ENCODE results near the gene ZBTB47.

Gene ZBTB47

DNA sequence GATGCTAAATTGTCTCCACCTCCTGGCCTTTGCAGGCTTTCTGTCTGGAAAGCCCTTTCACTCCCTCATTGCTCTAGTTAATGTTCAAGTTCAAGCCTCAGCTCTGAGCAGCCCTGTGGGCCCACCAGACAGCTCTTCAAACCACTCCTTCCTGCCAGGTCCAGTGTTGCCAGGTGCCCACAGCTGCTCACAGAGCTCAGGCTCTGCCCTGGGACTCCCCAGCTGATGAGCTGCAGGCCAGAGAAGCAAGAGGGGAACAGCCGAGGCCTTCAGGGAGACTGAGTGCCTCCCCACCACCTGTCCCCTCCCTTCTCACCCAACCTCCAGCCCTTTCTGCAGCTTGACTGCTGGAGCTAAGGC, 1.3 kb upstream of the ZBTB47 start:
- TF ChIP-seq, protein P1, sequence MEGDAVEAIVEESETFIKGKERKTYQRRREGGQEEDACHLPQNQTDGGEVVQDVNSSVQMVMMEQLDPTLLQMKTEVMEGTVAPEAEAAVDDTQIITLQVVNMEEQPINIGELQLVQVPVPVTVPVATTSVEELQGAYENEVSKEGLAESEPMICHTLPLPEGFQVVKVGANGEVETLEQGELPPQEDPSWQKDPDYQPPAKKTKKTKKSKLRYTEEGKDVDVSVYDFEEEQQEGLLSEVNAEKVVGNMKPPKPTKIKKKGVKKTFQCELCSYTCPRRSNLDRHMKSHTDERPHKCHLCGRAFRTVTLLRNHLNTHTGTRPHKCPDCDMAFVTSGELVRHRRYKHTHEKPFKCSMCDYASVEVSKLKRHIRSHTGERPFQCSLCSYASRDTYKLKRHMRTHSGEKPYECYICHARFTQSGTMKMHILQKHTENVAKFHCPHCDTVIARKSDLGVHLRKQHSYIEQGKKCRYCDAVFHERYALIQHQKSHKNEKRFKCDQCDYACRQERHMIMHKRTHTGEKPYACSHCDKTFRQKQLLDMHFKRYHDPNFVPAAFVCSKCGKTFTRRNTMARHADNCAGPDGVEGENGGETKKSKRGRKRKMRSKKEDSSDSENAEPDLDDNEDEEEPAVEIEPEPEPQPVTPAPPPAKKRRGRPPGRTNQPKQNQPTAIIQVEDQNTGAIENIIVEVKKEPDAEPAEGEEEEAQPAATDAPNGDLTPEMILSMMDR (IDR thresholded peaks at IDR 0.05; ENCODE audit: low read depth, low read length), result no peak
- TF ChIP-seq EZH2phosphoT487 (IDR thresholded peaks at IDR 0.05; ENCODE audit: low read depth), result no peak
- H3K9me3 ChIP-seq (ENCODE audit: insufficient read depth, low read length), result no peaks in the 10 kb centered on the region
- no peak overlapping the region for H3K9ac ChIP-seq (ENCODE audit: low read length)
- peaks cover 26% of the 10 kb centered on the region for H3K4me1 ChIP-seq (ENCODE audit: low read length)
- no peaks in the 10 kb centered on the region for H3K79me2 ChIP-seq (ENCODE audit: low read length)
- peak overlapping the region; percentile 20; the same call in 1 of the 2 replicates for H2AFZ ChIP-seq (ENCODE audit: low read depth, low read length)
- peak overlapping the region; percentile 95; the same call in 1 of the 2 replicates for H3K4me3 ChIP-seq (ENCODE audit: low read length)
- peak overlapping the region; percentile 86 for H3K4me2 ChIP-seq (ENCODE audit: low read length)
- no peaks in the 10 kb centered on the region for H4K20me1 ChIP-seq (ENCODE audit: insufficient read depth, low read length)
- H3K27ac ChIP-seq (ENCODE audit: low read length), result peak overlapping the region; percentile 10; the same call in 1 of the 2 replicates
- peaks cover 8% of the 10 kb centered on the region for H3K36me3 ChIP-seq (replicated peaks; ENCODE audit: low read depth, low read length)
- no peaks in the 10 kb centered on the region for H3K27me3 ChIP-seq (ENCODE audit: low read depth, low read length)

DNA sequence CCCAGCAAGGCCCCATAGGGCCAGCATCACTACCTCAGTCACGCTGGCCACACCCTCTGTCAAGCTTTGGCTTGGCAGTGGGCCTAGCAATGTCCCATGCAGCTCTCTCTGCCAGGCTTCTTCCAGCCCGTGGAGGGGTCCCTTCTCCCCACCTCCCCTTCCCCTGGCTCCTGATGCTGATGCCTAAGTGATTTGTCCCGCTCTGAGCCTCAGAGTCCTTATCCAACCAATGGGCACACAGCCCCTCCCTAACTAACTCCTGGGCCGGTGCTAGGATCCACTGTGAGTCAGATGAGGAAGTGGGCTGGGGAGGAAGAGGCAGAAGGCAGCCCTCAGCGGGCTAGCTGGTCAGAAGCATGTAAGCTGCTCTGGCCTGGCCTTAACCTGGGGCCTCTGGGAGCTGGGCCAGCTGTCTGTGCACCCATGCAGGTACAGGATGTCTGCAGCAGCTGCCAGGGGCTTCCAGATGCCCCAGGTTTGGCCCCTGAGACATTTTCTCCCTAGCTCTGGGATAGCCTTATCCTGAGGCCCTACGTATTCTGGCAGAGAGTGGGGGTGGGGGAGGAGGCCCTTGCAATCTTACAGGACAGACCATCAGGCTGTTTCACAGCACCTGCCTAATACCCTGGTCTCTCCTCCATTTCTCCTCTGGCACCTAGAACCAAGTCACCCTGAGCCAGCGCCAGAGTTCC, 740 bp upstream of the ZBTB47 start:
- Histone ChIP-seq H3K9me3 (ENCODE audit: insufficient read depth, low read length) (no peaks in the 10 kb centered on the region), H3K9ac (ENCODE audit: low read length) (peak overlapping the region; percentile 92; the same call in 1 of the 2 replicates), H3K4me3 (ENCODE audit: low read length) (peak overlapping the region; percentile 95), H3K27me3 (ENCODE audit: low read depth, low read length) (no peaks in the 10 kb centered on the region), H3K36me3 (replicated peaks; ENCODE audit: low read depth, low read length) (peaks cover 6% of the 10 kb centered on the region), H3K4me2 (ENCODE audit: low read length) (peak overlapping the region; percentile 86), H3K4me1 (ENCODE audit: low read length) (peaks cover 26% of the 10 kb centered on the region), H3K27ac (ENCODE audit: low read length) (peak overlapping the region; percentile 14), H3K79me2 (ENCODE audit: low read length) (no peaks in the 10 kb centered on the region), H4K20me1 (ENCODE audit: insufficient read depth, low read length) (no peaks in the 10 kb centered on the region), H2AFZ (ENCODE audit: low read depth, low read length) (peak overlapping the region; percentile 20; the same call in 1 of the 2 replicates)
- TF ChIP-seq, protein P1 (IDR thresholded peaks at IDR 0.05; ENCODE audit: low read depth, low read length), result no peak
- no peak for TF ChIP-seq EZH2phosphoT487 (IDR thresholded peaks at IDR 0.05; ENCODE audit: low read depth)

DNA sequence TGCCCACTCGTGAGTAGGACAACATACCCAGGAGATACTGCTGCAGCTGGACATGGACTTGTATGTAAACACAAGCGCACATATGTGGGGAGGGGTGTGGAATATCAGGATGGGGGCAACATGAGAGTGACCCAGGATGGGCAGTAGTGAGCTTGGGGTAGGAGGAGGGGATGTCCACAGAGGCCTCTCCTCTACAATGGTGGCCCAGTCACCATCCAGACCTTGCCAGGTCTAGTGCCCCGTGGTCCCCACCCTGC, 266 bp upstream of the ZBTB47 start:
- Histone ChIP-seq H3K4me2 (ENCODE audit: low read length) (peak overlapping the region; percentile 86), H3K27me3 (ENCODE audit: low read depth, low read length) (no peaks in the 10 kb centered on the region), H3K9me3 (ENCODE audit: insufficient read depth, low read length) (no peaks in the 10 kb centered on the region), H3K4me1 (ENCODE audit: low read length) (peaks cover 26% of the 10 kb centered on the region), H3K36me3 (replicated peaks; ENCODE audit: low read depth, low read length) (peaks cover 4% of the 10 kb centered on the region), H2AFZ (ENCODE audit: low read depth, low read length) (no peak overlapping the region), H3K9ac (ENCODE audit: low read length) (peak overlapping the region; percentile 92), H4K20me1 (ENCODE audit: insufficient read depth, low read length) (no peaks in the 10 kb centered on the region), H3K4me3 (ENCODE audit: low read length) (peak overlapping the region; percentile 95), H3K79me2 (ENCODE audit: low read length) (no peaks in the 10 kb centered on the region), H3K27ac (ENCODE audit: low read length) (no peak overlapping the region)
- TF ChIP-seq, protein P1 (IDR thresholded peaks at IDR 0.05; ENCODE audit: low read depth, low read length), result no peak
- TF ChIP-seq EZH2phosphoT487 (IDR thresholded peaks at IDR 0.05; ENCODE audit: low read depth), result no peak

DNA sequence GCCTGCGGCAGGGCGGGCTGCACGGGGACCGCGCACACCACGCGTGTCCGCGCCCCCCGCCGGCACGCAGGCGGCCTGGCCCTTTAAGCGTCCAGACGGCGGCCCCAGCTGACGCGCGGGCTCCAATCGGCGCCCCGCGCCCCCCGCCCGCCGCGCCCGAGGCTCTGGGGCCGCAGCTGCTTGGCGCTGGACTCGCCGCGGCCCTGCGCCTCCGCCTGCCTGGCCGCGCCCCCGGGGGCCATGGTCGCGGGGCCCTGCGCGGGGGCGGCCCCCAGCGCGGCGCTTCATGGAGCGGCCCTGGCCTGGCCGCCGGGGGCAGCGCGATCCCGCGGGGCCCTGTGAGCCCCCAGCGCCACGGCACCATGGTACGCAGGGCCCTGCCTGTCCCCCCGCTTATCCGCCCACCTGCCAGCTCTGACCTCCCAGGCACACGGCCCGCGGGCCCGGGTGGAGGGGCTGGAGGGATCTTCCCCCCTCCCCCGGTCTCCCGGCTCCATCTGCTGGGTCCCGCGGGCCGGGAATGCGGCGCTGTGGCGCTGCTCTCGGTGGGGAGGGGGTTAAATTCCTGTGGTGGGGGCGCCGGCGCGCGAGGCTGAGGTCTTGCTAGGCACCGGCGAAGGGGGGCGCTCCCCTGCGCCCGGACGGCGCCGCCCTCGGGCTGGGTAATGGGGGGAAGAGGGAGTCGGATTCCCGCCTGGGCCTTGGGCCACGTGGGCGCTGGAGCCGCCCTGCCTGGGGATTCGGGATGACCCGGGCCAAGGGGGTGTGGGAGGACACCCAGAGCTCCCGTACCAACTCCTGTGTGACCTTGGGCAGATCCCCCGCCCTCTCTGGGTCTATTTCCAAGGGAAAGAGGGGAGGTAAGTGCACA, 1.1 kb downstream of the ZBTB47 start:
- H3K9me3 ChIP-seq (ENCODE audit: insufficient read depth, low read length), result no peaks in the 10 kb centered on the region
- H3K27me3 ChIP-seq (ENCODE audit: low read depth, low read length), result no peaks in the 10 kb centered on the region
- no peaks in the 10 kb centered on the region for H4K20me1 ChIP-seq (ENCODE audit: insufficient read depth, low read length)
- peak overlapping the region; percentile 95 for H3K4me3 ChIP-seq (ENCODE audit: low read length)
- no peak for TF ChIP-seq EZH2phosphoT487 (IDR thresholded peaks at IDR 0.05; ENCODE audit: low read depth)
- TF ChIP-seq, protein P1 (IDR thresholded peaks at IDR 0.05; ENCODE audit: low read depth, low read length), result peak; percentile 47
- H2AFZ ChIP-seq (ENCODE audit: low read depth, low read length), result peak overlapping the region; percentile 80
- peak overlapping the region; percentile 86 for H3K4me2 ChIP-seq (ENCODE audit: low read length)
- H3K79me2 ChIP-seq (ENCODE audit: low read length), result no peaks in the 10 kb centered on the region
- peaks cover 26% of the 10 kb centered on the region for H3K4me1 ChIP-seq (ENCODE audit: low read length)
- no peaks in the 10 kb centered on the region for H3K36me3 ChIP-seq (replicated peaks; ENCODE audit: low read depth, low read length)
- peak overlapping the region; percentile 18; the same call in 1 of the 2 replicates for H3K27ac ChIP-seq (ENCODE audit: low read length)
- H3K9ac ChIP-seq (ENCODE audit: low read length), result peak overlapping the region; percentile 92

Data from OCI-LY3 (cell line).